ENCODE data around the gene DIAPH2. TPM values are rescaled to one million over a fixed set of nuclear protein-coding genes. Genes with fewer than 3 reads are reported as not detected.

Gene DIAPH2
- total RNA-seq, result 9.8 TPM
- long read RNA-seq, full-length matches to known transcripts, result 9 of 11 reads
- long read RNA-seq, partial matches to known transcripts, result 2 of 11 reads
- long read RNA-seq, other reads (novel, unspliced or antisense), result 0 of 11 reads

- peak; percentile 83 for DNase-seq
- ATAC-seq, result peak; percentile 96
- intact Hi-C loops (cut with micrococcal nuclease), result no loop called here
Observed at GRCh38 chrX:96684339-96685209, at the start of gene DIAPH2. TSS of gene DIAPH2 (plus strand) at chrX:96684842.

- ATAC-seq (no peak), DNase-seq (no peak)
- intact Hi-C loops (cut with micrococcal nuclease), result no loop called here
Observed at GRCh38 chrX:96650023-96650422, 34.6 kb upstream of the DIAPH2 start.

GRCh38 chrX:96655947-96656623 lies 28.6 kb upstream of the DIAPH2 start:
- DNase-seq (no peak), ATAC-seq (no peak)
- intact Hi-C loops (cut with micrococcal nuclease), result no loop called here

- ATAC-seq, result no peak
- intact Hi-C loops (cut with micrococcal nuclease), result no loop called here
- no peak for DNase-seq
Observed at GRCh38 chrX:96682516-96682915, 2.1 kb upstream of the DIAPH2 start.

- ATAC-seq (no peak), DNase-seq (no peak)
- intact Hi-C loops (cut with micrococcal nuclease), result no loop called here
Observed at GRCh38 chrX:96683997-96684338, 674 bp upstream of the DIAPH2 start.

GRCh38 chrX:96685210-96686099 lies 813 bp downstream of the DIAPH2 start:
- intact Hi-C loops (cut with micrococcal nuclease), result no loop called here
- DNase-seq (peak; percentile 41), ATAC-seq (peak; percentile 66)

GRCh38 chrX:96687776-96688175 lies 3.1 kb downstream of the DIAPH2 start:
- DNase-seq, result no peak
- ATAC-seq, result no peak
- intact Hi-C loops (cut with micrococcal nuclease), result no loop called here

GRCh38 chrX:96688789-96689188 lies 4.1 kb downstream of the DIAPH2 start:
- intact Hi-C loops (cut with micrococcal nuclease), result no loop called here
- DNase-seq, result no peak
- no peak for ATAC-seq

GRCh38 chrX:96689991-96690390 lies 5.3 kb downstream of the DIAPH2 start:
- ATAC-seq (no peak), DNase-seq (no peak)
- intact Hi-C loops (cut with micrococcal nuclease), result no loop called here

GRCh38 chrX:96692454-96692853 lies 7.8 kb downstream of the DIAPH2 start:
- no peak for DNase-seq
- intact Hi-C loops (cut with micrococcal nuclease), result no loop called here
- ATAC-seq, result peak; percentile 45

- DNase-seq (no peak), ATAC-seq (peak; percentile 24)
- intact Hi-C loops (cut with micrococcal nuclease), result no loop called here
Observed at GRCh38 chrX:96692890-96693289, 8.2 kb downstream of the DIAPH2 start.

GRCh38 chrX:96693407-96693806 lies 8.8 kb downstream of the DIAPH2 start:
- intact Hi-C loops (cut with micrococcal nuclease), result no loop called here
- no peak for ATAC-seq
- DNase-seq, result no peak

GRCh38 chrX:96696462-96696861 lies 11.8 kb downstream of the DIAPH2 start:
- no peak for DNase-seq
- intact Hi-C loops (cut with micrococcal nuclease), result no loop called here
- no peak for ATAC-seq

GRCh38 chrX:96700625-96701024 lies 16.0 kb downstream of the DIAPH2 start:
- ATAC-seq, result no peak
- intact Hi-C loops (cut with micrococcal nuclease), result no loop called here

GRCh38 chrX:96703379-96703778 lies 18.7 kb downstream of the DIAPH2 start:
- ATAC-seq, result no peak
- DNase-seq, result no peak
- intact Hi-C loops (cut with micrococcal nuclease), result no loop called here

More at GRCh38 chrX:96700625-96701024, 16.0 kb downstream of the DIAPH2 start:
- DNase-seq, result no peak

- ATAC-seq (no peak), DNase-seq (no peak)
- intact Hi-C loops (cut with micrococcal nuclease), result no loop called here
Observed at GRCh38 chrX:96703816-96704215, 19.2 kb downstream of the DIAPH2 start.

- no peak for DNase-seq
- intact Hi-C loops (cut with micrococcal nuclease), result no loop called here
- no peak for ATAC-seq
Observed at GRCh38 chrX:96704629-96705028, 20.0 kb downstream of the DIAPH2 start.

GRCh38 chrX:96705905-96706304 lies 21.3 kb downstream of the DIAPH2 start:
- DNase-seq (no peak), ATAC-seq (no peak)
- intact Hi-C loops (cut with micrococcal nuclease), result no loop called here

GRCh38 chrX:96707804-96708203 lies 23.2 kb downstream of the DIAPH2 start:
- DNase-seq (no peak), ATAC-seq (peak; percentile 28)
- intact Hi-C loops (cut with micrococcal nuclease), result no loop called here

- no peak for ATAC-seq
- no peak for DNase-seq
- intact Hi-C loops (cut with micrococcal nuclease), result no loop called here
Observed at GRCh38 chrX:96710031-96710430, 25.4 kb downstream of the DIAPH2 start.

Data from left ventricle myocardium superior (tissue), 1 donor.